Epithelial cell of proximal tubule (primary cell): ENCODE data around the gene NFIC. TPM values are rescaled to one million over a fixed set of nuclear protein-coding genes. Genes with fewer than 3 reads are reported as not detected.
A peak's percentile ranks its signal among the peaks of the same experiment; 100 is the strongest.
"Not testable (repeated sequence)": the region's sequence is repeated elsewhere in the genome, so short reads cannot be mapped to it uniquely, and the experiment has no call there.

Experiments used
- DNase-seq: peaks from one replicate; pipeline ENCODE4 v3.0.0-alpha.2; 2011; ENCODE audit warnings: low read depth
- H3K4me3 ChIP-seq: 2 replicates; pipeline ENCODE4 v1.5.1; 2011; ENCODE audit warnings: low read depth, mild to moderate bottlenecking, low read length
- CTCF ChIP-seq: conservative IDR thresholded peaks from 2 replicates; pipeline ENCODE4 v1.5.1; 2012; ENCODE audit warnings: low read depth, mild to moderate bottlenecking, low read length
- total RNA-seq: library from RNA; depleted of rRNA; stranded (reverse); fragments of >200 nt; gene quantifications from 2 replicates; pipeline ENCODE4 v1.2.3, GENCODE V29; 2015

NFIC gene
- total RNA-seq, 1 donor from 2014 or later = 16.8 TPM

GRCh38 chr19:3440082-3440481 lies 73.7 kb downstream of the NFIC start:
- peak; percentile 66 for TF ChIP-seq CTCF
- DNase-seq = no peak

GRCh38 chr19:3441089-3441985 lies 75.0 kb downstream of the NFIC start:
- H3K4me3 ChIP-seq = no peak overlapping the region
- no peak for TF ChIP-seq CTCF
- DNase-seq = no peak

More at GRCh38 chr19:3440082-3440481, 73.7 kb downstream of the NFIC start:
- no peak overlapping the region for H3K4me3 ChIP-seq

GRCh38 chr19:3441986-3442329 lies 75.6 kb downstream of the NFIC start:
- H3K4me3 ChIP-seq = no peak overlapping the region
- no peak for TF ChIP-seq CTCF
- no peak for DNase-seq

GRCh38 chr19:3442487-3443071 lies 76.2 kb downstream of the NFIC start:
- no peak for DNase-seq
- H3K4me3 ChIP-seq = no peak overlapping the region
- no peak for TF ChIP-seq CTCF

- H3K4me3 ChIP-seq = no peak overlapping the region
- no peak for DNase-seq
- TF ChIP-seq CTCF = no peak
Observed at GRCh38 chr19:3443840-3444694, 77.7 kb downstream of the NFIC start.

GRCh38 chr19:3444695-3445234 lies 78.4 kb downstream of the NFIC start:
- H3K4me3 ChIP-seq = no peak overlapping the region
- TF ChIP-seq CTCF = no peak
- no peak for DNase-seq

GRCh38 chr19:3446657-3447056 lies 80.3 kb downstream of the NFIC start:
- not testable (repeated sequence) for DNase-seq, H3K4me3 ChIP-seq
